ENCODE data around the gene MELTF.

Gene MELTF

DNA sequence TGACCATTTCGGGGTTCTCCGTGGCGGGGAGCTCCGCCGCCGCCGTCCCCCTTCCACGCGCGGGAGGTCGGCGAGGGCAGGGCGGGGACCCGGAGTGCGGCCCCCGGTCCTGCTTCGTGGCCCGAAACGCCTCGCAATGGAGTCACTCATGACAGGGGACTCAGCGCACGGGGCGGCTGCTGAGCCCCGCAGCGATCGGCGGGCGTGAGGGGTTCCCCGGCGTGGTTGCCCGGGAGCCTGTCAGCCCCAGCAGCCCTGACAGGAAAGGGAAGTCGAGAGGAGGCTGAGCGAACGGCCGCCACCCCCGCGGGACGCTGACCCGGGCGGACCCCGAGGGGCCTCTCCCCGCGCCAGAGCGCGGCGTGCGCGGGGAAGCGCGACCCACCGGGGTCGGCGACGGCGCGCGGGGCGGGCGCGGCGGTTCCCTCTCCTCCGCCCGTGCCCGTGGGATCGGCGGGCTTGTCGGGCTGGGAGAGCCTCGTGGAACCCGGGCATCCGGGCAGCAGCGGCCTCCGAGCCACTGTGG lies 60.4 kb downstream of the MELTF start:
- Histone ChIP-seq H3K4me2 (ENCODE audit: low read length, poor library complexity, severe bottlenecking) (peak overlapping the region; percentile 97), H3K9ac (ENCODE audit: low read length) (peak overlapping the region; percentile 61), H3K4ac (ENCODE audit: low read depth in 1 of 2, low read length in 2 of 2) (peak overlapping the region in 1 of 2 experiments; percentile 40), H2BK15ac (ENCODE audit: low read depth, poor library complexity, severe bottlenecking) (peak overlapping the region; percentile 54), H3K9me3 (ENCODE audit: control insufficient read depth, low read length) (no peaks in the 10 kb centered on the region), H3K14ac (ENCODE audit: low read length in 2 of 2) (peak overlapping the region in 1 of 2 experiments; percentile 31), H3K27ac (ENCODE audit: low read length, poor library complexity, severe bottlenecking) (no peak overlapping the region), H3K4me1 (ENCODE audit: control insufficient read depth, insufficient read depth, low read depth, low read length) (peaks cover 17% of the 10 kb centered on the region), H3K36me3 (ENCODE audit: control insufficient read depth in 1 of 2, insufficient read depth in 2 of 2, low read depth in 1 of 2, low read length in 2 of 2) (peaks cover 0 to 3% of the 10 kb centered on the region in 2 experiments), H3K27me3 (ENCODE audit: control insufficient read depth in 1 of 2, insufficient read depth in 1 of 2, low read length in 2 of 2) (peaks cover 0 to 6% of the 10 kb centered on the region in 2 experiments), H3K18ac (ENCODE audit: low read depth in 1 of 2, low read length in 2 of 2) (peak overlapping the region; percentile 14 to 37), H3K23ac (ENCODE audit: low read length in 2 of 2) (peak overlapping the region in 1 of 2 experiments; percentile 23), H2AK5ac (ENCODE audit: low read length, severe bottlenecking) (no peak overlapping the region), H2BK12ac (ENCODE audit: low read length in 2 of 2) (peak overlapping the region in 1 of 2 experiments; percentile 39), H4K8ac (ENCODE audit: low read length) (peak overlapping the region; percentile 80), H4K91ac (ENCODE audit: low read length) (no peak overlapping the region), H2BK5ac (ENCODE audit: low read depth, low read length, poor library complexity, severe bottlenecking) (no peak overlapping the region), H3K79me1 (replicated peaks; ENCODE audit: low read length, poor library complexity, severe bottlenecking) (no peaks in the 10 kb centered on the region), H2BK120ac (ENCODE audit: low read depth, low read length) (peak overlapping the region; percentile 4), H2AFZ (ENCODE audit: low read depth, low read length) (peak overlapping the region; percentile 96), H3K4me3 (ENCODE audit: insufficient read depth in 1 of 2, low read depth in 1 of 2, low read length in 2 of 2) (peak overlapping the region; percentile 67 to 78)
- WGBS, result 1% methylated on average over 62 of the region's 72 CpGs
- peak; percentile 28 for DNase-seq

DNA sequence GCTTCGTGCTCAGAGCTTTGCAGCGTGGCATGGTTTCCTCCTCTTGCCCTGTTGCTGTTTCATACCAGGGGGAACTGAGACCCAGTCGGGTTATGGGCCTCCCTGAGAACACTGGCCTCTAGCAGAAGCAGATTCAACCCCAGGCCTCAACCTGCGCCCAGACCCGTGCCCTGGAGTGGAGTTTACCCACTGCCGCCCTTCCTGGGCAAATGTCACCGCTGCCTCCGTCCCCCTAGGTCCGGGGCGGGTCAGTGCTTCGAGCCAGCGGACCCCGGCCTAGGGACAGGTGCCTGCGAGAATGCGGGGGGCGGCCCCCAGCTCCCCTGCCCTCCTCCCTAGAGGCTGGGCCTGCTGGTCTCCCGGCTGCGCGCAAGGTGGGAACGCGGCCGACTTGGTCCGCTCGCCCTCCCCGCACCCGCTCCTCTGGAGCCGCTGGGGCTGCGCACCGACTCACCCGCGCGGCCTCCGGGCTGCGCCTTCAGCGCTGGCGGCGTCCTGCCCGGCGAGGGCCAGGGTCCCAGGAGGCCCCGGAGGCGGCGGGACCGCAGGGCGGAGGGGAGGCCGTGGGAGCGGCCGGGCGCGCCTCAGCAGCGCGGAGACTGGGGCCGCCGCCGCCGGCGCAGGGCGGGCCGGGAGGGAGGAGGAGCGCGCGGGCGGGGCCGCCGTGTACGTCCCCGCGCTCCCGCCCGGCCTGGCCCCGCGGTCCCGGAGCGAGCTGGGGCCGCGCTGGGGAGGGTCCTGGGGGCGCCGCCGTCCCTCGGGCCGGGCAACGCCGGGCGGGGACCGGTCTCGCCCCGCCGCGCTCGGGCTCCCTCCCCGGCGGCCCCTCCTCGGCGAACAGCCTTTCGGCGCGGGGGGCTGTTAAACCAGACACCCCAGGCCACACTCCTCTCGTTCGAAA lies 61.1 kb downstream of the MELTF start, which contains the start of gene PIGZ:
TSS of gene PIGZ (minus strand) at position 601 of the 901 bp plus-strand sequence. CDS start 16,802 bp downstream, outside the sequence.
- Histone ChIP-seq H3K79me1 (replicated peaks; ENCODE audit: low read length, poor library complexity, severe bottlenecking) (no peaks in the 10 kb centered on the region), H4K8ac (ENCODE audit: low read length) (peak within 1 kb of the TSS; percentile 80), H2BK5ac (ENCODE audit: low read depth, low read length, poor library complexity, severe bottlenecking) (no peak within 1 kb of the TSS), H3K9ac (ENCODE audit: low read length) (peak within 1 kb of the TSS; percentile 71), H3K14ac (ENCODE audit: low read length in 2 of 2) (peak within 1 kb of the TSS in 1 of 2 experiments; percentile 39), H3K4me2 (ENCODE audit: low read length, poor library complexity, severe bottlenecking) (peak within 1 kb of the TSS; percentile 97), H3K4me1 (ENCODE audit: control insufficient read depth, insufficient read depth, low read depth, low read length) (peaks cover 17% of the 10 kb centered on the region), H2AFZ (ENCODE audit: low read depth, low read length) (peak within 1 kb of the TSS; percentile 96), H4K91ac (ENCODE audit: low read length) (no peak within 1 kb of the TSS), H2BK12ac (ENCODE audit: low read length in 2 of 2) (peak within 1 kb of the TSS in 1 of 2 experiments; percentile 39), H3K36me3 (ENCODE audit: control insufficient read depth in 1 of 2, insufficient read depth in 2 of 2, low read depth in 1 of 2, low read length in 2 of 2) (peaks cover 0 to 3% of the 10 kb centered on the region in 2 experiments), H2AK5ac (ENCODE audit: low read length, severe bottlenecking) (no peak within 1 kb of the TSS), H2BK120ac (ENCODE audit: low read depth, low read length) (peak within 1 kb of the TSS; percentile 4), H3K27ac (ENCODE audit: low read length, poor library complexity, severe bottlenecking) (no peak within 1 kb of the TSS), H3K18ac (ENCODE audit: low read depth in 1 of 2, low read length in 2 of 2) (peak within 1 kb of the TSS; percentile 14 to 37), H3K27me3 (ENCODE audit: control insufficient read depth in 1 of 2, insufficient read depth in 1 of 2, low read length in 2 of 2) (peaks cover 0 to 6% of the 10 kb centered on the region in 2 experiments), H3K9me3 (ENCODE audit: control insufficient read depth, low read length) (no peaks in the 10 kb centered on the region), H3K4me3 (ENCODE audit: insufficient read depth in 1 of 2, low read depth in 1 of 2, low read length in 2 of 2) (peak within 1 kb of the TSS; percentile 67 to 81), H3K4ac (ENCODE audit: low read depth in 1 of 2, low read length in 2 of 2) (peak within 1 kb of the TSS in 1 of 2 experiments; percentile 40), H3K23ac (ENCODE audit: low read length in 2 of 2) (peak within 1 kb of the TSS in 1 of 2 experiments; percentile 23), H2BK15ac (ENCODE audit: low read depth, poor library complexity, severe bottlenecking) (peak within 1 kb of the TSS; percentile 54)
- WGBS, result 10% methylated on average over 40 of the region's 98 CpGs
- DNase-seq, result no peak

DNA sequence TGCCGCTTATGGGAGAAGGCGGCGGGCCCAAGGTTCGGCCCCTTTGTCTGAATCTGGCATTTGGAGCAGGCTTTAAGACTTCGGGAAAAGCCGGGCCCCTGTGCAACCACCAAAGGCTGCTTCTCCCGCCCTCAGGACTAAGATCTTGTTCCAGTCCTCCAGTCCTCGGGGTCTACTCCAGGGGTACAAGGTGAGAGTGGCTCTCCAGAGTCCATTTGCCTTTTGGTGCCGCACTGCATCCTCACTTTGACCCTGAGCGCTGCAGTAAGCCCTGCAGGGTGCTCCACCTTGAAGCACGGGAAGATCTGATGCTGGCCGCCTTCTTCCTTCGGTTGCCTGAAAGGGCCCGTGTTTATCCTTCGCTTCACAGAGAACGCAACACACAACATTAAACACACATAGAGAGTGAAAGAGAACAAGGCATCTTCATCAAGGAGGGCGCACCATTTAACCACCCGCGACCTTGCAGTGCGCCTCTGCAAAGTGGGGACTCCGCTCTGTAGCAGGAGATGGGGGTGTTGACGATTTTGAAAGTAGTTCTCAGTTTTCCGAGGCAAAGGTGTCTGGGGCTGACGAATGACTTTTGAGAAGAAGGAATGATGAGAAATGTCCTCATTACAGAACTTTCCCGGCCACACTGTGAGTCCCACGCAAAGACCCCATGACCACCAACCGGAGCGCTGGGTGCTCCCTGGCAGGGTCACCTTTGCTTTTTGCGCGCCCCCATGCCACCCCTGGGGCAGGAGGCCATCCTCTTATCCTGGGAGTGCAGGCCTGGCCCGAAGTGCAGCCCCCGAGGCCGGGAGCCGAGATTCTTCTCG lies 62.0 kb downstream of the MELTF start:
- no peak overlapping the region for H3K4me2 ChIP-seq (ENCODE audit: low read length, poor library complexity, severe bottlenecking)
- peak overlapping the region in 1 of 2 experiments; percentile 81 for H3K4me3 ChIP-seq (ENCODE audit: insufficient read depth in 1 of 2, low read depth in 1 of 2, low read length in 2 of 2)
- peaks cover 0 to 6% of the 10 kb centered on the region in 2 experiments for H3K27me3 ChIP-seq (ENCODE audit: control insufficient read depth in 1 of 2, insufficient read depth in 1 of 2, low read length in 2 of 2)
- DNase-seq, result no peak
- no peaks in the 10 kb centered on the region for H3K79me1 ChIP-seq (replicated peaks; ENCODE audit: low read length, poor library complexity, severe bottlenecking)
- H4K91ac ChIP-seq (ENCODE audit: low read length), result no peak overlapping the region
- H2AK5ac ChIP-seq (ENCODE audit: low read length, severe bottlenecking), result no peak overlapping the region
- H3K9ac ChIP-seq (ENCODE audit: low read length), result peak overlapping the region; percentile 71
- no peak overlapping the region for H2BK15ac ChIP-seq (ENCODE audit: low read depth, poor library complexity, severe bottlenecking)
- H3K4me1 ChIP-seq (ENCODE audit: control insufficient read depth, insufficient read depth, low read depth, low read length), result peaks cover 17% of the 10 kb centered on the region
- H3K27ac ChIP-seq (ENCODE audit: low read length, poor library complexity, severe bottlenecking), result no peak overlapping the region
- H2BK5ac ChIP-seq (ENCODE audit: low read depth, low read length, poor library complexity, severe bottlenecking), result no peak overlapping the region
- no peak overlapping the region for H3K18ac ChIP-seq (ENCODE audit: low read depth in 1 of 2, low read length in 2 of 2)
- WGBS, result 46% methylated on average over 35 of the region's 35 CpGs
- no peak overlapping the region for H2AFZ ChIP-seq (ENCODE audit: low read depth, low read length)
- peaks cover 0 to 3% of the 10 kb centered on the region in 2 experiments for H3K36me3 ChIP-seq (ENCODE audit: control insufficient read depth in 1 of 2, insufficient read depth in 2 of 2, low read depth in 1 of 2, low read length in 2 of 2)
- H3K14ac ChIP-seq (ENCODE audit: low read length in 2 of 2), result no peak overlapping the region
- no peak overlapping the region for H2BK120ac ChIP-seq (ENCODE audit: low read depth, low read length)
- no peak overlapping the region for H3K23ac ChIP-seq (ENCODE audit: low read length in 2 of 2)
- H2BK12ac ChIP-seq (ENCODE audit: low read length in 2 of 2), result no peak overlapping the region
- H4K8ac ChIP-seq (ENCODE audit: low read length), result no peak overlapping the region
- H3K9me3 ChIP-seq (ENCODE audit: control insufficient read depth, low read length), result no peaks in the 10 kb centered on the region
- H3K4ac ChIP-seq (ENCODE audit: low read depth in 1 of 2, low read length in 2 of 2), result no peak overlapping the region

All from mesenchymal stem cell (in vitro differentiated cells and primary cell).